Motor neuron (in vitro differentiated cells): ENCODE measurements around the gene C7. TPM values are rescaled to one million over a fixed set of nuclear protein-coding genes. Genes with fewer than 3 reads are reported as not detected.

Experiments
- ATAC-seq, 8 experiments: fragments of 200-7000 bp; cut with Tn5 transposase; replicated peaks in 6 of 8; 2 replicates each; pipeline ENCODE4 v1.8.0; 2021; ENCODE audit warnings: mild to moderate bottlenecking in 8 of 8, moderate library complexity in 8 of 8
- H3K27ac ChIP-seq, 2 donors: fragments of 250-450 bp; sonication (Bioruptor Pico); 2 replicates each; pipeline ENCODE4 v1.9.0; 2021; ENCODE audit warnings: antibody characterized with exemption in 2 of 2, mild to moderate bottlenecking in 2 of 2, moderate library complexity in 1 of 2
- H3K4me1 ChIP-seq, 2 donors: fragments of 250-450 bp; sonication (Bioruptor Pico); replicated peaks in 1 of 2; 2 replicates each; pipeline ENCODE4 v1.6.1; 2021; ENCODE audit warnings: antibody characterized with exemption in 2 of 2, mild to moderate bottlenecking in 2 of 2, moderate library complexity in 1 of 2
- H3K4me3 ChIP-seq, 5 donors: fragments of 250-450 bp; sonication (Bioruptor Pico); 2 replicates each; pipeline ENCODE4 v1.9.0; 2021; ENCODE audit warnings: antibody characterized with exemption in 5 of 5, mild to moderate bottlenecking in 5 of 5, moderate library complexity in 4 of 5
- WGBS, 10 experiments: fragments of 450-650 bp; shearing (Covaris generic); methylation state at CpG; one replicate each; pipeline ENCODE4 v1.0.0; 2022; 5-methylcytosine and 5-hydroxymethylcytosine counted together
- in situ Hi-C, 9 experiments: fragments of 400-800 bp; cut with MboI; loops; one replicate each; pipeline ENCODE4 v1.15.0; 2021; ENCODE audit warnings: low sequenced_read_pairs in 9 of 9, low pct_unique_long_range_greater_than_20kb in 2 of 9; ENCODE audit not compliant: unreplicated experiment in 9 of 9
- total RNA-seq, 8 experiments: library from RNA; unstranded; fragments of 300-600 nt; gene quantifications; 2 replicates each; pipeline versions ENCODE4 v1.2.3 to v1.2.4, GENCODE V29; 2022

C7 gene
- total RNA-seq, 8 experiments from 2014 or later = 0.33 to 504 (median 1.6) TPM; not detected in 4

DNA sequence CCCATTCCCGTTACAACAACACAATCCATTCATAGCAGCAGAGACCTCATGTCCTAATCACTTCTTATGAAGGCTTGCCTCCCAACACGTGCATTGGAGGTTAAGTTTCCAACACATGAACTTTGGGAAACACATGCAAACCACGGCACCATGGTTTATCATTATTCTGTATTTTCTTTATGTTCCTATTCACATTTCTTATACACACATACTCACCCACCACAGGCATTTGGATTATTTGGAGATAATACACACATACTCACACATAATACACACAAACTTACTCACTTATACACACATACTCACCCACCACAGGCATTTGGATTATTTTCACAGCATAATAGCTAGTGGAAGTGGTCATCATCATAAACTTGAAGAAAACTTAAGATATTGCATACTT lies 75.6 kb downstream of the C7 start:
- ATAC-seq = no peak
- H3K27ac ChIP-seq = no peak overlapping the region
- in situ Hi-C loops = no loop called here
- peaks cover 0 to 9% of the 10 kb centered on the region in 2 donors for H3K4me1 ChIP-seq
- WGBS, 10 experiments = 13 to 100% (median 80%) methylated on average over 1 to 3 of the region's 3 CpGs; no CpG with 5 or more reads in 3 of the 10 experiments
- H3K4me3 ChIP-seq = no peak overlapping the region

GRCh38 chr5:40985501-40985900 lies 76.2 kb downstream of the C7 start:
- 17 to 67% (median 40%) methylated on average over 1 to 4 of the region's 4 CpGs; no CpG with 5 or more reads in 2 of the 10 experiments for WGBS, 10 experiments
- Histone ChIP-seq H3K4me1 (peaks cover 0 to 9% of the 10 kb centered on the region in 2 donors), H3K4me3 (no peak overlapping the region), H3K27ac (no peak overlapping the region)
- ATAC-seq = peak in 1 of 8 experiments; percentile 43
- in situ Hi-C loops = no loop called here

- Histone ChIP-seq H3K27ac (no peak overlapping the region), H3K4me3 (no peak overlapping the region), H3K4me1 (peaks cover 0 to 9% of the 10 kb centered on the region in 2 donors)
- no peak for ATAC-seq
- WGBS, 10 experiments = 13 to 100% (median 80%) methylated on average over 1 to 3 of the region's 3 CpGs; no CpG with 5 or more reads in 1 of the 10 experiments
- in situ Hi-C loops = no loop called here
These were observed 77.4 kb downstream of the C7 start for GRCh38 chr5:40986666-40987065.

- in situ Hi-C loops = no loop called here
- Histone ChIP-seq H3K4me1 (peaks cover 0 to 9% of the 10 kb centered on the region in 2 donors), H3K27ac (no peak overlapping the region), H3K4me3 (no peak overlapping the region)
- no peak for ATAC-seq
These were observed 78.1 kb downstream of the C7 start for GRCh38 chr5:40987349-40987748.

DNA sequence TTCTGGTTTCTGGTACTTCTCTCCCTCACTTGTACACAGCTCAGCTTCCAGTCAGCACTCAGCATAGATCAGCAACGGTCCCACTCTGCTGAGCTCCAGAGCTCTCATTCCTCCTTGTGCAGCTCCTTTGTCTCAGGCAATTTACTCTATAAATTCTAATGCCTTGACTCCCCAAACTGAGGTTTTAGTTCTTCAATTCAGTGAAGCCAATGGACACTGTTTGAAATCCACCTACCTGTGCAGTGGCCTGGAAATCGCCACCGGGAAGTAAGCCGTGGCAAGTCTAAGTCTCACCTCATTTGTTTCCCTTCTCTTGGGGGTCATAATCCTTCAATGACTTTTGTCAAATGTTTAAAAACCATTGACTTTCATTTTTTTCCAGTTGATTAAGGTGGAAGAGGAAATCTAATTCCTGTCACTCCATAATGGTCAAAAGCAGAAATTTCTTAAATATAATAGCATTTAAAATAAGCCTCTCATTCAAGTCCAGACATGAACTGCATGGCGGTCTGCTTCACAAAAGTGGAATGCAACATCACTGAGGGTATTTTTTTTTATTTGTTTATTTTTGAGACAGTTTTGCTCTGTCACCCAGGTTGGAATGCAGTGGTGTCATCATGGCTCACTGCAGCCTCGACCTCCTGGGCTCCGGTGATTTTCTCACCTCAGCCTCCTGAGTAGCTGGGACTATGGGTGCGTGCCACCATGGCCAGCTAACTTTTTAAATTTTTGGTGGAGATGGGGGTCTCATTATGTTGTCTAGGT lies 79.6 kb downstream of the C7 start:
- in situ Hi-C loops = no loop called here
- H3K27ac ChIP-seq = no peak overlapping the region
- peaks cover 0 to 9% of the 10 kb centered on the region in 2 donors for H3K4me1 ChIP-seq
- WGBS, 10 experiments = 53 to 100% (median 87%) methylated on average over 1 to 8 of the region's 8 CpGs
- H3K4me3 ChIP-seq = no peak overlapping the region
- no peak for ATAC-seq

GRCh38 chr5:40991168-40991980 lies 82.1 kb downstream of the C7 start:
- H3K4me1 ChIP-seq = no peaks in the 10 kb centered on the region
- 0 to 50% (median 0%) methylated on average over 1 to 2 of the region's 2 CpGs; no CpG with 5 or more reads in 1 of the 10 experiments for WGBS, 10 experiments
- no peak overlapping the region for H3K4me3 ChIP-seq
- no peak overlapping the region for H3K27ac ChIP-seq
- peak in 1 of 8 experiments; percentile 73 for ATAC-seq
- in situ Hi-C loops = no loop called here

DNA sequence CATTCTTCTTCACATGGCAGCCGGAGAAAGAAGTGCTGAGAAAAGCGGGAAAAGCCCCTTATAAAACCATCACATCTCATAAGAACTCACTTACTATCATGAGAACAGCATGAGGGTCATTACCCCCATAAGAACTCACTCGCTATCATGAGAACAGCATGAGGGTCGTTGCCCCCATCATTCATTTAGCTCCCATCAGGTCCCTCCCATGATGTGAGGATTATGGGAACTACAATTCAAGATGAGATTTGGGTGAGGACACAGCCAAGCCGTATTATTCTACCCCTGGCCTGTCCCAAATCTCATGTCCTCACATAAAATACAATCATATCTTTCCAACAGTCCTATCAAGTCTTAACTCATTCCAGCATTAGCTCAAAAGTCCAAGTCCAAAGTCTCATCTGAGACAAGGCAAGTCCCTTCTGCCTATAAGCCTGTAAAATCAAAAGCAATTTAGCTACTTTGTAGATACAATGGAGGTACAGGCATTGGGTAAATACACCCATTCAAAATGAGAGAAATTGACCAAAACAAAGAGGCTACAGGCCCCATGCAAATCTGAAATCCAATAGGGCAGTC lies 82.8 kb downstream of the C7 start:
- Histone ChIP-seq H3K27ac (no peak overlapping the region), H3K4me3 (no peak overlapping the region), H3K4me1 (no peaks in the 10 kb centered on the region)
- in situ Hi-C loops = no loop called here
- ATAC-seq = no peak
- 0 to 86% (median 10%) methylated on average over 1 to 4 of the region's 5 CpGs; no CpG with 5 or more reads in 3 of the 10 experiments for WGBS, 10 experiments

- Histone ChIP-seq H3K4me3 (no peak overlapping the region), H3K27ac (no peak overlapping the region), H3K4me1 (no peaks in the 10 kb centered on the region)
- no peak for ATAC-seq
- WGBS, 10 experiments = 19 to 100% (median 93%) methylated on average over 1 to 5 of the region's 5 CpGs
- in situ Hi-C loops = no loop called here
These were observed 86.7 kb downstream of the C7 start for GRCh38 chr5:40995801-40996586.

DNA sequence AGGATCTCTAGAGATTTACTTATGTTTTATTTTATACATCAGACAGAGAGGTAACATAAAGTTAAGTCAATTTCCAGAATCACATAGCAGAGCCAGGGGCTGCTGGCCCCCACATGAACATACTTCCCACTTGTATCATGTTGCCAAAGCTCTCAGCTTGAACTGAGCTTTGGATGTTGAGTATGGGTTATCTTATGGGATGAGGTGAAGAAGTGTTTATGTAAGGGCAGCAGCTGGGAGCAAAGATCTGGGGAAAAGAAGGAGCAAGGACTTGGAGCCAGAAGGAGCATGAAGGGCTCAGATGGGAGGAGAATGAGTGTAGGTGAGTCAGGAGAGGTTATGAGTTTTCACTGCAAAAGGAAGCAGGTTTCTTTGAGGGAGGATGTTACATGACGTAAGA lies 89.8 kb downstream of the C7 start:
- no peaks in the 10 kb centered on the region for H3K4me1 ChIP-seq
- no peak for ATAC-seq
- H3K4me3 ChIP-seq = no peak overlapping the region
- in situ Hi-C loops = no loop called here
- H3K27ac ChIP-seq = no peak overlapping the region
- WGBS, 10 experiments = 60 to 100% (median 83%) methylated on average over 1 of the region's 1 CpG; no CpG with 5 or more reads in 5 of the 10 experiments

DNA sequence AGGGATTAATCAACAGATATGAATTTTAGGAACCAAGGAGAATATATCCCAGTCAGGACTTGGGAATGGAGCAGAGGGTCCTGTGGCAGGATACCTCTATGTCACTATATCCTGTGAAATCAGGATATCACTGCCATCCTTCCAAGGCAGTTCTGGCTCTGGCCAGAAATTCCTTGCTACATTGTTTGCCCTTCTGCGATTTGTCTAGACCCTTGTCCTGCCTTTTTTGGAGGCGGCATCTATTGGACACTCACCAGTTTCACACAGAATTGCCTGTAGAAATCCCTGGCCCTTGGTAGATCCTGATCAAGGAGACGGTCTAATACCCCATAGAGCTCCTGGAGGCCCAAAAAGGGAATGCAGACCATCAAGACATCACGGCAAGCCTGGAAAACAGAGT lies 90.7 kb downstream of the C7 start:
- Histone ChIP-seq H3K4me1 (no peaks in the 10 kb centered on the region), H3K4me3 (no peak overlapping the region), H3K27ac (no peak overlapping the region)
- 29 to 100% (median 89%) methylated on average over 1 to 4 of the region's 4 CpGs; no CpG with 5 or more reads in 2 of the 10 experiments for WGBS, 10 experiments
- no peak for ATAC-seq
- in situ Hi-C loops = no loop called here

DNA sequence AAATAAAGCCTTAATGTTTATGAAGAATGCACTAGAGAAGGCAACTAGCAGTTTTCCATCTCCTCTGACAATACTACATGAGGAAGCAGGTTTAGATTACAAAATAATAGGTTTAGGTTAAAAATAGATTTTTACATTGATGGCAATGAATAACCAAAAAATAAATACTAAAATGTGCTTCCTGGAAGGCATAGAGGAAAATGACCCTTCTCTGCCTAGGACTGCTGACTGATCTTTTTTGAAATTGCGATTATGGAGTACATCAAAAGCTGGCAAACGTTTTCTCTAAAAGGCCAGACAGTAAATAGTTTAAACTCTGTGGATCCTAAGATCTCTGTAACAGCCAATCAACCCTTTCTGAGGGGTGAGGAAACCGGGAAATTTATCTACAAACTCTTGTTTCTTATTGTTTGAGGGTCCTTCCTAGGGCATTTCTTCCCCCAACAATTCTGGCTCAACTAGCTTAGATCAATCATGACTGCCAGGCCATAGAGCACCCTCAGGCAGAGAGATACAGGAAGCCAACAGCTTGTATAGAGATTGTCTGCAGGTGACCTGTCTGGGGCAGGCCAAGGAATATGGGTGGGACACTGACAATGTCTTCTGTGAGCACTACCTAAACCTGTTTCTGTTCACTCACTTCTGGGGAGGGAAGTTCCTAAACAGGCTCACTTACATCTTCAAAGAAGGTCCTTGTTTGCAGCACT lies 94.5 kb downstream of the C7 start:
- in situ Hi-C loops = no loop called here
- no peaks in the 10 kb centered on the region for H3K4me1 ChIP-seq
- WGBS, 10 experiments = 0 to 83% (median 64%) methylated on average over 1 to 3 of the region's 3 CpGs; no CpG with 5 or more reads in 1 of the 10 experiments
- no peak overlapping the region for H3K27ac ChIP-seq
- no peak overlapping the region for H3K4me3 ChIP-seq
- no peak for ATAC-seq

GRCh38 chr5:41004931-41005330 lies 95.6 kb downstream of the C7 start:
- H3K4me3 ChIP-seq = no peak overlapping the region
- no peak for ATAC-seq
- H3K27ac ChIP-seq = no peak overlapping the region
- no peaks in the 10 kb centered on the region for H3K4me1 ChIP-seq
- in situ Hi-C loops = no loop called here
- 20 to 93% (median 78%) methylated on average over 1 to 4 of the region's 7 CpGs; no CpG with 5 or more reads in 3 of the 10 experiments for WGBS, 10 experiments
